Vagina (tissue), 2 donors: ENCODE data around the gene ADAMTS18.

Experiments used
- POLR2A ChIP-seq, 2 donors: fragments of 450-650 bp; IDR thresholded peaks; one replicate each; pipeline ENCODE4 v1.6.1; 2017; ENCODE audit warnings: antibody characterized with exemption in 2 of 2, mild to moderate bottlenecking in 2 of 2, moderate library complexity in 2 of 2
- TF ChIP-seq, protein P1 (sequence below), 3 experiments: fragments of 450-650 bp in 2 of 3; fragments of 200-600 bp in 1 of 3; sonication (generic) in 1 of 3; IDR thresholded peaks; one replicate each; pipeline ENCODE4 v1.5.1; 2017 to 2019; ENCODE audit warnings: antibody characterized with exemption in 3 of 3, mild to moderate bottlenecking in 2 of 3, moderate library complexity in 2 of 3

DNA sequence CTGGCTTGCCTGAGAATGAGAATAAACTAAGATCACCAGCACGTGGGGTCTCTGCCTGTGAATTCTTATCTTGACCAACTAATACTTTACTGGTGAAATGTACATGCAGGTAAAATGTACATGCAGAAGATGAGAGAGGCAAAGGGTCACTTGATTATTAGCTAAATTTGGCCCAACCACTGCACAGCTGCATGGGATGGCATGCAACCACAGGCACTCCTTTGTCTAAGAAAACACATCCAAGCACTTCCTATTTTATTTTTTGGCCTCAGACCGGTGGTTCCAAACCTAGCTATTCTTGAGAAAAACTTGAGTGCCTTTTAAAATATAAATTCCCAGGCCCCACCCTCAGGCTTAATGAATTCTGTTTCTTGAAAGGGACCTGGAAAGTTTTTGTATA is 157.7 kb downstream of the ADAMTS18 start:
- TF ChIP-seq, protein P1, sequence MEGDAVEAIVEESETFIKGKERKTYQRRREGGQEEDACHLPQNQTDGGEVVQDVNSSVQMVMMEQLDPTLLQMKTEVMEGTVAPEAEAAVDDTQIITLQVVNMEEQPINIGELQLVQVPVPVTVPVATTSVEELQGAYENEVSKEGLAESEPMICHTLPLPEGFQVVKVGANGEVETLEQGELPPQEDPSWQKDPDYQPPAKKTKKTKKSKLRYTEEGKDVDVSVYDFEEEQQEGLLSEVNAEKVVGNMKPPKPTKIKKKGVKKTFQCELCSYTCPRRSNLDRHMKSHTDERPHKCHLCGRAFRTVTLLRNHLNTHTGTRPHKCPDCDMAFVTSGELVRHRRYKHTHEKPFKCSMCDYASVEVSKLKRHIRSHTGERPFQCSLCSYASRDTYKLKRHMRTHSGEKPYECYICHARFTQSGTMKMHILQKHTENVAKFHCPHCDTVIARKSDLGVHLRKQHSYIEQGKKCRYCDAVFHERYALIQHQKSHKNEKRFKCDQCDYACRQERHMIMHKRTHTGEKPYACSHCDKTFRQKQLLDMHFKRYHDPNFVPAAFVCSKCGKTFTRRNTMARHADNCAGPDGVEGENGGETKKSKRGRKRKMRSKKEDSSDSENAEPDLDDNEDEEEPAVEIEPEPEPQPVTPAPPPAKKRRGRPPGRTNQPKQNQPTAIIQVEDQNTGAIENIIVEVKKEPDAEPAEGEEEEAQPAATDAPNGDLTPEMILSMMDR (IDR thresholded peaks at IDR 0.05), result no peak
- no peak for TF ChIP-seq POLR2A (IDR thresholded peaks at IDR 0.05)
